Activated gamma-delta T cell (primary cell): ENCODE results near the gene EXOC3L4.

ENCODE experiments used
- DNase-seq: peaks from one replicate; lab custom pipeline; 2025; lab: John Stamatoyannopoulos, UW

The EXOC3L4 gene

GRCh38 chr14:103070971-103071542 is 23.5 kb upstream of the EXOC3L4 start:
- DNase-seq: no peak

GRCh38 chr14:103071544-103072251 is 22.8 kb upstream of the EXOC3L4 start:
- DNase-seq: no peak

- no peak for DNase-seq
Measured at GRCh38 chr14:103072595-103073366, 21.7 kb upstream of the EXOC3L4 start.

GRCh38 chr14:103073367-103073875 is 21.1 kb upstream of the EXOC3L4 start:
- DNase-seq: no peak

- no peak for DNase-seq
Measured at GRCh38 chr14:103073876-103074728, 20.4 kb upstream of the EXOC3L4 start.

- no peak for DNase-seq
Measured at GRCh38 chr14:103074729-103075367, 19.7 kb upstream of the EXOC3L4 start.

GRCh38 chr14:103078420-103078749 is 16.1 kb upstream of the EXOC3L4 start:
- DNase-seq: no peak

GRCh38 chr14:103078860-103079587 is 15.5 kb upstream of the EXOC3L4 start:
- DNase-seq: no peak

GRCh38 chr14:103081951-103082350 is 12.6 kb upstream of the EXOC3L4 start:
- no peak for DNase-seq

GRCh38 chr14:103084021-103084919 is 10.3 kb upstream of the EXOC3L4 start, which contains the start of gene LBHD2:
Gene LBHD2, plus strand, starts transcription at chr14:103084210. Its CDS starts 1,803 bp downstream, at chr14:103086013.
- DNase-seq: no peak

GRCh38 chr14:103085106-103086091 is 9.1 kb upstream of the EXOC3L4 start:
- DNase-seq: no peak

- no peak for DNase-seq
Measured at GRCh38 chr14:103086771-103087342, 7.7 kb upstream of the EXOC3L4 start.

- DNase-seq: no peak
Measured at GRCh38 chr14:103087343-103087835, 7.1 kb upstream of the EXOC3L4 start.

- no peak for DNase-seq
Measured at GRCh38 chr14:103088921-103089320, 5.6 kb upstream of the EXOC3L4 start.

GRCh38 chr14:103089386-103090335 is 4.9 kb upstream of the EXOC3L4 start:
- no peak for DNase-seq

- no peak for DNase-seq
Measured at GRCh38 chr14:103090481-103091020, 4.0 kb upstream of the EXOC3L4 start.
